Stimulated activated CD4-positive, alpha-beta T cell treated with anti-CD3 and anti-CD28 coated beads, Interleukin-2, amount 100 ng/mL, for 48 hours (primary cell): ENCODE measurements around the gene EPN2.

Experiments used
- DNase-seq, 2 donors: peaks; one replicate each; pipeline ENCODE4 v3.0.0-alpha.2; 2020

Gene EPN2

DNA sequence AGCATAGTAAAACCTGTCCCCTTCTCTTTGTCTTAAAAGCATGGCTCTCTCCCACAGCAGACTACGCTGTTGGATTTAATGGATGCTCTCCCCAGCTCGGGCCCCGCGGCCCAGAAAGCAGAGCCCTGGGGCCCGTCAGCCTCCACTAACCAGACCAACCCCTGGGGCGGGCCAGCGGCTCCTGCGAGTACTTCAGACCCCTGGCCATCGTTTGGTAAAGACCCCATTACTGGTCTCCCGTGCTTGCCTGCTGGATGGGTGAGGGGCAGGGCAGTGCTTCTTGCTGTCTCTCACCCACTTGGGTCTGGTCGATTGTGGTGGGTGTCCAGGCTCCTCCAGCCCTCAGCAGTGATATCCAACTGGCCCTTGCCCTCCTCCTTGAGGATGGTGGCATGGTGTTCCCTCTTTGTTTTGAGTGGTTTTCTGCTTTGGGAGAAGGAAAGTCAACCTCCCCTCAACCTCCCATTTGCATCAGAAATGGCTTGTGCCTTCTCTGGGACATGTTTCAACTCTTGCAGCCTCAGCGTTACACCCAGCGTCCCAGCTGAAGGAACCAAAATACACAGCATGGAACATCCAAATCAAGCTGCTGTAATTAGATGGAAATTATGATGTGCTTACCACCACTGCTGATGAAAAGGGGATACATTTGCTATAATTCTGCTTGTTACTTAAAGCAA is 76.0 kb downstream of the EPN2 start:
- DNase-seq, result no peak

- DNase-seq, result no peak
These were observed 76.8 kb downstream of the EPN2 start for GRCh38 chr17:19313746-19314651.

DNA sequence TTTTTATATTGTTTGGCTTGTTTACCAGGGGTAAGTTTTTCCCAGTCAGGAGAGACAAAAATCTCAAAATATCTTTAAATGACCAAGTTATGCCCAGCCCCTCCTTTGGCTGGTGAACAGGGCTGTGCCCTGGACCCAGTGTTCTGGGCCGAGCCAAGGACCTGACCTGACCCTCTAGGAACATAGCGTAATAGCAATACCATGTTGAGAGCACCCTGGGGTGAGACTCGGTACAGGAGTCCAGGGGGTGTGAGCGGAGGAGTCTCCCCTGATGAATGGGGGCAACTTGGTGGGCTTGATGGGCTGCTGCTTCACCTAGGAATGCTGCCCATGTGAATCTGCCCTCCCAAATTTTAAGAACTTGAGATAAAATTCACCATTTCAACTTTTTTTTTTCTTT is 77.9 kb downstream of the EPN2 start:
- no peak for DNase-seq

GRCh38 chr17:19316761-19317358 is 79.7 kb downstream of the EPN2 start:
- DNase-seq, result no peak

- DNase-seq, result no peak
These were observed 80.4 kb downstream of the EPN2 start for GRCh38 chr17:19317359-19318095.

DNA sequence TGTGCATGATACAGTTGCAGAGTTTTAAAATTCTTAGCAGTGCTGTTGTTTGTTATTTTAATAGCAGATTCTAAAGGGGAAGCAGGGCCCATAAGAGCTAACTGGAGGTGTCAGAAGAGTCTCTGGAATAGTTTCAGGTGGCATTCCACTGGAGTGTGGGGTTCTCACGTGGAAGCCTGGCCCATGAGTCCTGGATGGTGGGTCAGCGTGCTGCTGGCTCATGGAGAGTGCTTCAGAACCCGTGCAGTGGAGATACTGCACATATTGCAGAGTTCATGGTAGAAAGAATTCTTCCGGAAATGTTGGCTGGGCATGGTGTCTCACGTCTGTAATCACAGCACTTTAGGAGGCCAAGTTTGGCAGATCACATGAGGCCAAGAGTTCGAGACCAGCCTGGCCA is 81.4 kb downstream of the EPN2 start:
- DNase-seq, result no peak

DNA sequence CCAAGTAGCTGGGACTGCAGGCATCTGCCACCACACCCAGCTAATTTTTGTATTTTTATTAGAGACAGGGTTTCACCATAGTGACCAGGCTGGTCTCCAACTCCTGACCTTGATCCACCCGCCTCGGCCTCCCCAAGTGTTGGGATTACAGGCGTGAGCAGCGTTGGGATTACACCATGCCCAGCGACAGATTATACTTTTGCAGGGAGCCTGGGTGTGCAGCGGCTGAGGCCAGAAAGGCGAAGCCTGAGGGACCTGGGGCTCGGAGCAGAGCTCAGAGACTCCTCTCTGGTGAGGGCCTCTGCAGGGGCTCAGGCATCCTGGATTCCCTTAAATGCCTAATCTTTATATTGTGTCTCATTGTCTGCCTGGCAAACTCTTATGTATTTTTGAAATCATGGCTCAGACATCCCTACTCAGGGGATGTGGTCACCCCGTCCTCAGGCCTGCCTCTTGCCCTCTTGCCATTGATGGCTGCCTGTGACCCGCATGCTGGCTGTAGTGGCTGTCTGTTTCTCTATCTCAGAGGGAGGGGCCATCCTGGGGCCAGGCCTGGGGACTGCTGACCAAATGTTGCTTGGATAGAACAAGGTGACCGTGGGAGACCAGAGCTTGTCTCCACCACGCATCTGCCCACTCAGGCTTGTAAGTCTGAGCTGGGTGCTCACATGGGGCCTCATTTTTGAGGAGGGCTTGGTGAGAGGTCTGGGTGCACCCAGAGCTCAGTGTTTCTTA is 82.8 kb downstream of the EPN2 start:
- DNase-seq, result no peak

DNA sequence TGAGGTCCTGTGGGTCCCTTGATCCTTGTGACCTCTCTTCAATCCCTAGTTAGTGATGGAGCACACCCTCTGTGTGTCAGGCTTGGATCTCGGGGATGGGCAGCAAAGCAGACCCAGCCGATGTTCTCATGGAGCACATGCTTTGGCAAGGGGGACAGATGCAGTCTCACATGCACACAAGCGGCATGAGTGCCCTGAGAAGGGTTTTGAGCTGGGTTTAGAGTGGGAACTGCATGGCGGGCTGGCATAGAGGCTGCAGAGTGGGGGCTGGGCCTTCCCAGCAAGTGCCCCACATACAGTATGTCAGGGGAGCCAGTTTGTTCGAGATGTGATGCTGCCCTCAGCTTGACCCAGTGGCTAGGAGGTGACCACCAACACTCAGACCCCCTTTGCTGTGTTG is 83.7 kb downstream of the EPN2 start:
- no peak for DNase-seq

- DNase-seq, result no peak
These were observed 84.4 kb downstream of the EPN2 start for GRCh38 chr17:19321481-19322128.

- DNase-seq, result no peak
These were observed 85.0 kb downstream of the EPN2 start for GRCh38 chr17:19322129-19322505.

DNA sequence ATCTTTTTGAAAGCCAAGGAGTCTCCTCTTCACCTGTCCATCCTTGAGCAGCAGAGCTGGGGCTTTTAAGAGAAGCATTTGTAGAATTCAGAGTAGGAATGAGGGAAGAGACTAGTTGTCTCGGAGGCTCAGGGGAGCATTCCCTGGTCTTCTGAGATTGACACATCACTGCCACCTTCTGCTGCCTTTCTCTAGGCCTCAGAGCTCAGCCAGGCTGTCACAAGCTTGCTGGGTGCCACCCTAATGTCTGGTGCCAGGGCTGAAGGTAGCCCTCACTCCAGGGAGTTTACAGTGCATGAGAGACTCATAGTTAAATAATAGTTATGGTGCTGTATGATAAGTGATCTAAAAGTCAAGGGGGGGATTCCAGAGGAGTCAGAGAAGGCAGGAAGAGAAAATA is 85.7 kb downstream of the EPN2 start:
- DNase-seq, result no peak

- DNase-seq, result no peak
These were observed 88.4 kb downstream of the EPN2 start for GRCh38 chr17:19325542-19325941.

GRCh38 chr17:19327031-19327783 is 90.0 kb downstream of the EPN2 start:
- no peak for DNase-seq

GRCh38 chr17:19328441-19329061 is 91.4 kb downstream of the EPN2 start:
- DNase-seq, result no peak

GRCh38 chr17:19329136-19329535 is 92.0 kb downstream of the EPN2 start:
- no peak for DNase-seq

GRCh38 chr17:19329839-19330238 is 92.7 kb downstream of the EPN2 start:
- no peak for DNase-seq

DNA sequence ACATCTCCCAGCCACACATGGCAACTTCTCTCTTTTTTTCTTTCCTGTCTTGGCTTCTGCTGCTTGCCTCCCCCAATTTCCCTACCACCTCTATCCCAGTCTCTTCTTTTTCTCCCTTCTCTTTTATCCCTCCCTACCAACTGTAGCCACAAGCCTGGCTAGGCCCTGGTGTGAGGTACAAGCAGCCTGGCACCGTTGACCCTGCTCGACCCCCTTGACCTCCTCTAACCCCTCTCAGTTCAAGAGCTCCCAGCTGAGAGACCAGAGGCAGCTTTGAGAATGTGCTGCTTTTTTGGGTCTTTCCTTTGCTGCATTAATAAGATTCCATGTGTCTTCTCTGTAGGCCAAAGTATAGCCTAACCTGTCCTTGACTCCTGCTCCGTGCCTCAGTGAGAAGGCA is 93.1 kb downstream of the EPN2 start:
- no peak for DNase-seq

GRCh38 chr17:19331134-19331533 is 94.0 kb downstream of the EPN2 start:
- DNase-seq, result no peak

GRCh38 chr17:19331543-19332245 is 94.5 kb downstream of the EPN2 start:
- no peak for DNase-seq
